NOMO-1 treated with DMSO at 0.1 percent for 48 hours (cell line): ENCODE results near the gene WDR18.
"Not testable (repeated sequence)": the region's sequence is repeated elsewhere in the genome, so short reads cannot be mapped to it uniquely, and the experiment has no call there.

Experiments used
- DNase-seq: peaks from one replicate; lab custom pipeline; 2025; ENCODE audit not compliant: unreplicated experiment; lab: John Stamatoyannopoulos, UW

WDR18 gene

GRCh38 chr19:1018932-1019615 is 34.9 kb downstream of the WDR18 start:
- no peak for DNase-seq

DNA sequence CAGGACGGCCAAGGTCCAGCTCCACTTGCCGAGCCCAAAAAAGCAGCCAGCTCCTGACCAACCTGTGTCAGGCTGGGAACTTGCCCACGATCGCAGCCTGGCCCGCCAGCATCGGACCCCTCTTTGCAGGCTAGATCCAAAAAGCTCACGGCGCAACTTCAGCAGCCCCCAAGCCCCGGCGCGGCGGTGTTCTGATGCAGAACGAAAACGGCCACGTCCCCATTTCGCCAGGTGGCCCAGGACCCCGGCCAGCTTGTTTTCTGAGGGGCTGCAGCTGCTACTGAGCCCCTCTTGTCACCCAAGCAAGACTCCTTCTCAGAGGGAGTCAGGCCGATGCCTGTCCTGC is 35.4 kb downstream of the WDR18 start:
- DNase-seq, result no peak

GRCh38 chr19:1019980-1020867 is 36.1 kb downstream of the WDR18 start:
- DNase-seq, result no peak

DNA sequence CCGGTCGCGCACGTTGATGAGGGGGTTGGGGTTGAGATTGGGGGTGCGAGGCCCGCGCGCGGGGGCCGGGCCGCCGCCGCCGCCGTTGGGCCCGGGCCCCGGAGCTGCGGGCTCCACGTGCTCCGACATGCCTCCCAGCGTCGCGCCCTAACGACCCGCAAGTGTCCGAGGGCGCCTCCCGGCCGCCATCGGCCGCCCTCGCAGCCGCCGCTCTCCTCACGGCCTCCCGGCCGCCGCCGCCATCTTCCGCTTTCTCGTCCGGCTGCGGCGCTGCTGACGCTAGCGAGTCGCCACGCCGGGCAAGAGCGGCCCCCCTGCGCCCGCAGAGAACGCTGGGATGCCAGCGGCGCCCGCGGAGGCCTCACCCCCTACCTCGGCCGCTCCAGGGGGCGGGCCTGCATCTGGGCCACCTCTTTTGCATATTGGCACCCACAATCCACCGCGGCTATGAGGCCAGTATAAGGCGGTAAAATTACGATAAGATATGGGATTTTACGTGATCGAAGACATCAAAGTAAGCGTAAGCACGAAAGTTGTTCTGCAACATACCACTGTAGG is 36.8 kb downstream of the WDR18 start, which contains the start of gene TMEM259:
TMEM259 (minus strand) TSS at position 256 of the 558 bp plus-strand sequence; CDS start at position 129, 127 bp downstream.
- peak; percentile 94 for DNase-seq

- not testable (repeated sequence) for DNase-seq
These were observed 39.7 kb downstream of the WDR18 start for GRCh38 chr19:1023883-1024188.

- DNase-seq, result not testable (repeated sequence)
These were observed 40.9 kb downstream of the WDR18 start for GRCh38 chr19:1025080-1025479.

DNA sequence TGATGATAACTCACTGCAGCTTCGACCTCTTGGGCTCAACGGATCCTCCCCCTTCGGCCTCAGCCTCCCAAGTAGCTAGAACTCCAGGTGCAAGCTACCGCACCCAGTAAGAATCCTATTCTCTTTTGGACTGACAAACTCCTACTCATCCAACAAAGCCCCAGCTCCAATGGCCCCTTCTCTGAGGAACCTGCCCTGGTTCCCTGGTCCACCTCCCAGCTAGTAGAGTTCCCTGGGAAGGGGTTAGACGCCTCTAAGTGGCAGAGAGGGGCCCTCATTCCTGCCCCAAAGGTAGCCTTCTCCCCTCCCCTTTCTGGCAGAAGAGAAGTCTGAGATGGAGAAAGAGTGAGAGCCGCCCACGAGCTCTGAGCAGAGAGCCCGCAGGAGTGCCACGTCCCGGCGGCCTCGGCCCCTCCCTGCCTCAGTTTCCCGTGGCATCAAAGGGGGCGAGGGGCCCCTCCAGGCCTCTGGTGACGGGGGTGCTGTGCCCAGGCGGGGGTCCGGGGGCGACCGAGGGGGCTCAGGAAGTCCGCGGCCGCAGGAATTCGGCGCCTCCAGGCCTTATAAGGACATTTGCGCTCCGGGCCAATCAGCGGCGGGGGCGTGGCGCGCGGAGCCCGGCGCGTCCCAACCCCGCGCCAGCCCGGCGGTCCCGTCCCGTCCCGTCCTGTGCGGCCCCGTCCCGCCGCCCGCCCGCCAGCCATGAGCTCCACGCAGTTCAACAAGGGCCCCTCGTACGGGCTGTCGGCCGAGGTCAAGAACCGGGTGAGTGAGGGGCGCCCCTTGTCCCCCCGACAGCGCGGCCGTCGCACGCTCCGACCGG is 42.0 kb downstream of the WDR18 start, which contains the start of gene CNN2:
CNN2 (plus strand) TSS at position 649 of the 823 bp plus-strand sequence; CDS start at position 703, 54 bp downstream.
- DNase-seq, result peak; percentile 67

DNA sequence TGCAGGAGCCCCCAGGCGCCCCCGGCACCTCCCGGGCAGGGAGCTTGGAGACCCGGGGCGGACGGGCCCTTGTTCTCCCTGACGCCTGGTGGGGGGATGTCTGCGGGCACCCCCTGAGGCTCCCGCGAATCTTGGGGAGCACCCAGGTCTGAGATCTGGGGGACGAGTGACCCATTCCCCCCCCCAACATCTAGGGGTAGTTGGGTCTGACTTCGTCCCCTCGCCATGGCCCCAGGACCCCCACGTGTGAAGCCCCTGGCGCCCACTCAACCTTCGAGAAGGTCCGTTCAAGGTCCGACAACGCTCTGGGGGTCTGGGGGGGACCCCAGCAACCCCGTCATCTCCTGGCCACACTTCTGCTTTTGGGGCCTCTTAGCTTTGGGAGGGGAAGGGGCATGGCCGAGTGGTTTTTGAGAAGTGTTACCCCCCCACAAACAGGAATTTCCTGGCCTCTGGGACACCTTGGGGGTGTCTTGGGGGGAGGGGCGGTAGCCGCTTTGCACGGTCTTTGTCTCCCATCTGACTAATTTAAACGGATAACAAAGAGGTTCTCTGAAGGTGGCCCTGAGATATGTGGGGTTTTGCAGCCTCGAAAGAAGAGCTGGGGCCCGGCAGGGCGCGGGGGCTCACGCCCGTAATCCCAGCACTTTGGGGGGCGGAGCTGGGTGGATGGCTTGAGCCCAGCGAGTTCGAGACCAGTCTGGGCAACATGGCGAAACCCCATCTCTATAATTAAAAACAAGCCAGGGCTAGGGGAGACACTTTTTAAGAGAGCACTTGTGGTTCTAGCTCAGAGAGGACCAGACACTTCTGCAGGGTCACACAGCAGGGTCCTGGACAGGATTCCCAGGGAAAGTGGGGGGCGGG is 42.9 kb downstream of the WDR18 start:
- peak; percentile 35 for DNase-seq

DNA sequence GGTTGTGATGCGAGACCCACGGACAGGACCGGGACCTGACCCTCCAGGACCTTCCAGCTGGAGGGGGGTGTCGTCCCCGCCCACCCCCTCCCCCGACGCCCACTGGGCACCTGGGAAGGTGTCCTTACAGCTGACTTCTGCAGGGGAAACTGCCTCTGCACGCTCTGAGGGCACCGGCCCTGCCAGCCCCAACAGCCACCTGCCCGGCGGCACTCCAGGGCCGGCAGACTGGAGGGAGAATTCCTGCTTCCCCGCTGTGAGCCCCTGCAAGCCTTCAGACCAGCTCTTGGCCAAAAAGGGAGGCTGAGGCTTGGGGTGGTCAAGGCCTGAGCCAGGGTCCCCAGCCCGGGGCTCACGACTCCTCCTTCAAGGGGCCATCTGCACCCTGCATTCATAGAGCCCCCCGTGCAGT is 43.5 kb downstream of the WDR18 start:
- no peak for DNase-seq

- DNase-seq, result peak; percentile 62
These were observed 44.1 kb downstream of the WDR18 start for GRCh38 chr19:1028062-1028926.

- no peak for DNase-seq
These were observed 48.2 kb downstream of the WDR18 start for GRCh38 chr19:1032264-1032867.

- no peak for DNase-seq
These were observed 52.0 kb downstream of the WDR18 start for GRCh38 chr19:1035998-1036621.

DNA sequence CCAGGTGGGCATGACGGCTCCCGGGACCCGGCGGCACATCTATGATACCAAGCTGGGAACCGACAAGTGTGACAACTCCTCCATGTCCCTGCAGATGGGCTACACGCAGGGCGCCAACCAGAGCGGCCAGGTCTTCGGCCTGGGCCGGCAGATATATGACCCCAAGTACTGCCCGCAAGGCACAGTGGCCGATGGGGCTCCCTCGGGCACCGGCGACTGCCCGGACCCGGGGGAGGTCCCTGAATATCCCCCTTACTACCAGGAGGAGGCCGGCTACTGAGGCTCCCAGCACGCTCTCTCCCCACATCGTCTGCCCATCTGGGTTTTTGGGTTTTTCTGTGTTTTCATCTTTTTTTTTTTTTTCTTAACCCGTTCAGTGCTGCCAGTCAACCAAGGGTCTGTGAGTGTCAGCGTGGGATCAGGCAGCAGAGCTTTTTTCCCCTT is 53.5 kb downstream of the WDR18 start:
- peak; percentile 71 for DNase-seq

DNA sequence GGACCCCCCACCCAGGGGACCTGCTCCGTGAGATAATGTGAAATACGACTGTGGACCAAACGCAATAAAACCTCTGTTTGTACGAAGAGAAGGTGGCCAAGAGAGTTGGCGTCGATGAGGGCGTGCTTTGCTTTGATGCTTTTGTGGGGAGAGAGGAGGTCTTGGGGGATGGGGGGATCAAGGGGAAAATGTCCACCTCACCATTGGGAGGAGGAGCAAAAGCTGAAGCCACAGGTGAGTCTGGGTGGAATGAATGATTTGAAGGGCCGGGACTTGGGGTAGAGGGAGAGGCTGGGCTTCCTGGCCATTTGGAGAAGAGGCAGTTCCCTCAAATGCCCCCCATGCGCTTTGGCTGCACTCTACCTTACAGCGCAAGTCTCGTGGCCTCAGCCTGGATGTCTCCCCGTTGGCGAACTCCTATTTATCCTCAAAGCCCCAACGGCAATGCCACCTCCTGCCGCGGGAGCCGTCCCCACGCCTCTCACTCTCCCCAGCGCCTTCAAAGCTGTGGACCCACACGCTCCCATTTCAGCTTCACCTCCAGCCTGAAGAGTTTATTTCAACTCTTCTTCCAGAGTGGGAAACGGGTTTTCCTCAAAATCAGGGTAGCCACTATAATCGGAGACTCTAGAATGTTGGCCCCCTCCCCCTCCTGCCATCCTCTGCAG is 55.0 kb downstream of the WDR18 start:
- DNase-seq, result no peak

- DNase-seq, result peak; percentile 98
These were observed 55.7 kb downstream of the WDR18 start, which contains the start of gene ABCA7 for GRCh38 chr19:1039646-1040475. ABCA7 (plus strand) TSS chr19:1040107; CDS start chr19:1041362, 1,255 bp downstream.

- DNase-seq, result peak; percentile 81
These were observed 56.5 kb downstream of the WDR18 start for GRCh38 chr19:1040476-1041271.
